HepG2 (cell line): Measurements from ENCODE around the gene FAM110A. TPM values are rescaled to one million over a fixed set of nuclear protein-coding genes. Genes with fewer than 3 reads are reported as not detected.

Experiments used
- CHD4 ChIP-seq: fragments of 200-600 bp; sonication (generic); IDR thresholded peaks from 2 replicates; pipeline ENCODE4 v1.7.0; 2017; ENCODE audit warnings: mild to moderate bottlenecking, low read length, borderline replicate concordance
- EEA1 ChIP-seq: sonication (generic); formaldehyde crosslinking; IDR thresholded peaks from 2 replicates; pipeline ENCODE4 v1.5.1; 2020; ENCODE audit warnings: mild to moderate bottlenecking, missing genetic modification reagents, borderline replicate concordance
- MAFG ChIP-seq: sonication (generic); formaldehyde crosslinking; IDR thresholded peaks from 2 replicates; pipeline ENCODE4 v1.5.1; 2020; ENCODE audit warnings: mild to moderate bottlenecking, missing genetic modification reagents
- MEIS1 ChIP-seq: sonication (generic); formaldehyde crosslinking; IDR thresholded peaks from 2 replicates; pipeline ENCODE4 v1.9.0; 2021; ENCODE audit warnings: mild to moderate bottlenecking, missing genetic modification reagents, moderate library complexity, borderline replicate concordance
- MIER2 ChIP-seq: IDR thresholded peaks from 2 replicates; pipeline ENCODE4 v1.6.1; 2016; ENCODE audit warnings: missing biosample characterization, missing genetic modification reagents
- MTA1 ChIP-seq: sonication (generic); formaldehyde crosslinking; IDR thresholded peaks from 2 replicates; pipeline ENCODE4 v1.4.0; 2020; ENCODE audit warnings: missing genetic modification reagents, mild to moderate bottlenecking, borderline replicate concordance
- MXD4 ChIP-seq: IDR thresholded peaks from 2 replicates; pipeline ENCODE4 v1.6.1; 2016; ENCODE audit warnings: mild to moderate bottlenecking, missing biosample characterization, missing genetic modification reagents
- MZF1 ChIP-seq: sonication (generic); formaldehyde crosslinking; IDR thresholded peaks from 2 replicates; pipeline ENCODE4 v1.8.1; 2023; ENCODE audit warnings: mild to moderate bottlenecking, missing genetic modification reagents, borderline replicate concordance
- PCBP2 ChIP-seq: fragments of 200-400 bp; formaldehyde crosslinking; optimal IDR thresholded peaks from 2 replicates; pipeline ENCODE3; 2018; ENCODE audit warnings: low read length, low read depth; ENCODE audit not compliant: poor library complexity, severe bottlenecking
- SAP130 ChIP-seq: IDR thresholded peaks from 2 replicates; pipeline ENCODE4 v1.6.1; 2016; ENCODE audit warnings: low read depth
- SYNCRIP ChIP-seq: fragments of 200-400 bp; formaldehyde crosslinking; IDR thresholded peaks from 2 replicates; pipeline ENCODE4 v1.6.1; 2018; ENCODE audit warnings: mild to moderate bottlenecking, low read depth, low read length; ENCODE audit not compliant: insufficient read depth
- ZKSCAN5 ChIP-seq: sonication (generic); formaldehyde crosslinking; IDR thresholded peaks from 2 replicates; pipeline ENCODE4 v1.5.1; 2020; ENCODE audit warnings: mild to moderate bottlenecking, missing genetic modification reagents
- ZNF282 ChIP-seq: fragments of 450-650 bp; IDR thresholded peaks from 2 replicates; pipeline ENCODE4 v1.6.1; 2018; ENCODE audit not compliant: partially characterized antibody
- ZNF496 ChIP-seq: sonication (generic); formaldehyde crosslinking; IDR thresholded peaks from 2 replicates; pipeline ENCODE4 v1.8.1; 2023; ENCODE audit warnings: mild to moderate bottlenecking, moderate library complexity, missing genetic modification reagents; ENCODE audit not compliant: insufficient replicate concordance
- ZNF619 ChIP-seq: sonication (generic); formaldehyde crosslinking; IDR thresholded peaks from 2 replicates; pipeline ENCODE4 v1.4.0; 2020; ENCODE audit warnings: mild to moderate bottlenecking, missing genetic modification reagents
- ZNF83 ChIP-seq: sonication (generic); formaldehyde crosslinking; IDR thresholded peaks from 2 replicates; pipeline ENCODE4 v1.4.0; 2020; ENCODE audit warnings: missing genetic modification reagents, mild to moderate bottlenecking, borderline replicate concordance
- ZSCAN12 ChIP-seq: sonication (generic); formaldehyde crosslinking; IDR thresholded peaks from 2 replicates; pipeline ENCODE4 v1.9.0; 2021; ENCODE audit warnings: mild to moderate bottlenecking, missing genetic modification reagents
- polyA plus RNA-seq, 8 experiments: library from polyadenylated mRNA; depleted of rRNA in 3 of 8; stranded (reverse) in 7 of 8; unstranded in 1 of 8; fragments of >200 nt; fragmentation: Illumina TruSeq in 4 of 8; extraction: Trizol in 4 of 8; gene quantifications; 2 replicates each; pipeline versions ENCODE4 v1.2.1 to v1.2.3, GENCODE V29; 2011 to 2016; ENCODE audit warnings: low read depth in 4 of 8, missing spikeins in 1 of 8, mixed read lengths in 1 of 8; ENCODE audit not compliant: insufficient read depth in 1 of 8
- total RNA-seq, 5 experiments: library from RNA; depleted of rRNA; stranded (reverse); fragments of >200 nt; fragmentation: Illumina TruSeq; extraction: Trizol; gene quantifications; 2 replicates each; pipeline ENCODE4 v1.2.3, GENCODE V29; 2016; ENCODE audit warnings: low read depth in 1 of 5
- TF ChIP-seq, protein P1 (sequence below): sonication (generic); formaldehyde crosslinking; IDR thresholded peaks from 2 replicates; pipeline ENCODE4 v1.8.1; 2022; ENCODE audit warnings: low read depth, mild to moderate bottlenecking, missing genetic modification reagents
- TF ChIP-seq, protein P2 (sequence below): sonication (generic); formaldehyde crosslinking; IDR thresholded peaks from 2 replicates; pipeline ENCODE4 v1.4.0; 2020; ENCODE audit warnings: missing genetic modification reagents
- TF ChIP-seq, protein P3 (sequence below): sonication (generic); formaldehyde crosslinking; IDR thresholded peaks from 2 replicates; pipeline ENCODE4 v1.4.0; 2020; ENCODE audit warnings: missing genetic modification reagents
- TF ChIP-seq, protein P4 (sequence below): sonication (generic); formaldehyde crosslinking; IDR thresholded peaks from 2 replicates; pipeline ENCODE4 v1.4.0; 2020; ENCODE audit warnings: mild to moderate bottlenecking, missing genetic modification reagents

The FAM110A gene
- total and polyA plus RNA-seq, 2 of the 13 experiments (the other 11 are each of a cell fraction or from before 2014, with no cell fraction given) = 1.9 TPM

DNA sequence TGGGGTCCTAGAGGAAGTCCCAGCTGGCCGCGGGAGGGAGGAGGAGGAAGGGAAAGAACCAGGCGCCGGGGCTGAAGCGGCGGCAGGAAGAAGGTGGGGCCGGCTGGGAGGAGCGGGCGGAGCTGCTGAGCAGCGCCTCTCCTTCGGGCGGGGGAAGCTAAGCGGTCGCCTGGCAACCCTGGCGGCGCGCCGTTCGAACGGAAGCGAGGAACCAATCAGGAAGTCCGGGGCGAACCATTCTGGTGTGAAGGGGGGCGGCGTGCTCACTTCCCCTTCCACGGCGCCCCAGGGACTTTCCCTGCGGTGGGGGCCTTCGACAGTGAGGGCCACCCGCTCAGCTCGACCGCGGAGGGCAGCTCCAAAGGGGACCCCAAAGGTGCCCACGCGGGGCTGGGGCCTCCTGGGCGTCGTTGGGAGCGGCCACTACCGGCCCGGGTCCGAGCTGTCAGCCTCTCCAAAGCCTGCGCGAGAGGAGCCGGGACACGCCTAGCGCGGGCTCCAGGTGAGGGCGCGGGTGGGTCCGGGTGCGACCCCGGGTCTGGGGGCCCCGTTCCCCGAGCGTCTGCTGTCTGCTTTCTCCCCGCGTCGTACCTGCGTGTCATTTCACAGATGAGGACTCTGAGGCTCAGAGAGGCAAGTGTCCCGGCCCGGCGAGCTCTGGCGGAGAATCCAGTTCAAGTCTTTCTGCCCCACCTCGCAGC, at the start of gene FAM110A (continued):
- TF ChIP-seq, protein P1, sequence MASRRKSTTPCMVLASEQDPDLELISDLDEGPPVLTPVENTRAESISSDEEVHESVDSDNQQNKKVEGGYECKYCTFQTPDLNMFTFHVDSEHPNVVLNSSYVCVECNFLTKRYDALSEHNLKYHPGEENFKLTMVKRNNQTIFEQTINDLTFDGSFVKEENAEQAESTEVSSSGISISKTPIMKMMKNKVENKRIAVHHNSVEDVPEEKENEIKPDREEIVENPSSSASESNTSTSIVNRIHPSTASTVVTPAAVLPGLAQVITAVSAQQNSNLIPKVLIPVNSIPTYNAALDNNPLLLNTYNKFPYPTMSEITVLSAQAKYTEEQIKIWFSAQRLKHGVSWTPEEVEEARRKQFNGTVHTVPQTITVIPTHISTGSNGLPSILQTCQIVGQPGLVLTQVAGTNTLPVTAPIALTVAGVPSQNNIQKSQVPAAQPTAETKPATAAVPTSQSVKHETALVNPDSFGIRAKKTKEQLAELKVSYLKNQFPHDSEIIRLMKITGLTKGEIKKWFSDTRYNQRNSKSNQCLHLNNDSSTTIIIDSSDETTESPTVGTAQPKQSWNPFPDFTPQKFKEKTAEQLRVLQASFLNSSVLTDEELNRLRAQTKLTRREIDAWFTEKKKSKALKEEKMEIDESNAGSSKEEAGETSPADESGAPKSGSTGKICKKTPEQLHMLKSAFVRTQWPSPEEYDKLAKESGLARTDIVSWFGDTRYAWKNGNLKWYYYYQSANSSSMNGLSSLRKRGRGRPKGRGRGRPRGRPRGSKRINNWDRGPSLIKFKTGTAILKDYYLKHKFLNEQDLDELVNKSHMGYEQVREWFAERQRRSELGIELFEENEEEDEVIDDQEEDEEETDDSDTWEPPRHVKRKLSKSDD (CRISPR knock-in tag) = no peak; the same call in 1 of the 2 replicates
- TF ChIP-seq, protein P2, sequence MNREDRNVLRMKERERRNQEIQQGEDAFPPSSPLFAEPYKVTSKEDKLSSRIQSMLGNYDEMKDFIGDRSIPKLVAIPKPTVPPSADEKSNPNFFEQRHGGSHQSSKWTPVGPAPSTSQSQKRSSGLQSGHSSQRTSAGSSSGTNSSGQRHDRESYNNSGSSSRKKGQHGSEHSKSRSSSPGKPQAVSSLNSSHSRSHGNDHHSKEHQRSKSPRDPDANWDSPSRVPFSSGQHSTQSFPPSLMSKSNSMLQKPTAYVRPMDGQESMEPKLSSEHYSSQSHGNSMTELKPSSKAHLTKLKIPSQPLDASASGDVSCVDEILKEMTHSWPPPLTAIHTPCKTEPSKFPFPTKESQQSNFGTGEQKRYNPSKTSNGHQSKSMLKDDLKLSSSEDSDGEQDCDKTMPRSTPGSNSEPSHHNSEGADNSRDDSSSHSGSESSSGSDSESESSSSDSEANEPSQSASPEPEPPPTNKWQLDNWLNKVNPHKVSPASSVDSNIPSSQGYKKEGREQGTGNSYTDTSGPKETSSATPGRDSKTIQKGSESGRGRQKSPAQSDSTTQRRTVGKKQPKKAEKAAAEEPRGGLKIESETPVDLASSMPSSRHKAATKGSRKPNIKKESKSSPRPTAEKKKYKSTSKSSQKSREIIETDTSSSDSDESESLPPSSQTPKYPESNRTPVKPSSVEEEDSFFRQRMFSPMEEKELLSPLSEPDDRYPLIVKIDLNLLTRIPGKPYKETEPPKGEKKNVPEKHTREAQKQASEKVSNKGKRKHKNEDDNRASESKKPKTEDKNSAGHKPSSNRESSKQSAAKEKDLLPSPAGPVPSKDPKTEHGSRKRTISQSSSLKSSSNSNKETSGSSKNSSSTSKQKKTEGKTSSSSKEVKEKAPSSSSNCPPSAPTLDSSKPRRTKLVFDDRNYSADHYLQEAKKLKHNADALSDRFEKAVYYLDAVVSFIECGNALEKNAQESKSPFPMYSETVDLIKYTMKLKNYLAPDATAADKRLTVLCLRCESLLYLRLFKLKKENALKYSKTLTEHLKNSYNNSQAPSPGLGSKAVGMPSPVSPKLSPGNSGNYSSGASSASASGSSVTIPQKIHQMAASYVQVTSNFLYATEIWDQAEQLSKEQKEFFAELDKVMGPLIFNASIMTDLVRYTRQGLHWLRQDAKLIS (CRISPR knock-in tag) = no peak
- TF ChIP-seq, protein P3, sequence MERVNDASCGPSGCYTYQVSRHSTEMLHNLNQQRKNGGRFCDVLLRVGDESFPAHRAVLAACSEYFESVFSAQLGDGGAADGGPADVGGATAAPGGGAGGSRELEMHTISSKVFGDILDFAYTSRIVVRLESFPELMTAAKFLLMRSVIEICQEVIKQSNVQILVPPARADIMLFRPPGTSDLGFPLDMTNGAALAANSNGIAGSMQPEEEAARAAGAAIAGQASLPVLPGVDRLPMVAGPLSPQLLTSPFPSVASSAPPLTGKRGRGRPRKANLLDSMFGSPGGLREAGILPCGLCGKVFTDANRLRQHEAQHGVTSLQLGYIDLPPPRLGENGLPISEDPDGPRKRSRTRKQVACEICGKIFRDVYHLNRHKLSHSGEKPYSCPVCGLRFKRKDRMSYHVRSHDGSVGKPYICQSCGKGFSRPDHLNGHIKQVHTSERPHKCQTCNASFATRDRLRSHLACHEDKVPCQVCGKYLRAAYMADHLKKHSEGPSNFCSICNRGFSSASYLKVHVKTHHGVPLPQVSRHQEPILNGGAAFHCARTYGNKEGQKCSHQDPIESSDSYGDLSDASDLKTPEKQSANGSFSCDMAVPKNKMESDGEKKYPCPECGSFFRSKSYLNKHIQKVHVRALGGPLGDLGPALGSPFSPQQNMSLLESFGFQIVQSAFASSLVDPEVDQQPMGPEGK (CRISPR knock-in tag) = peak; percentile 92
- TF ChIP-seq ZNF496 (CRISPR knock-in tag) (no peak), MEIS1 (peak; percentile 91), ZSCAN12 (CRISPR knock-in tag) (no peak), MTA1 (peak; percentile 78; the same call in 1 of the 2 replicates), ZKSCAN5 (CRISPR knock-in tag) (peak; percentile 81; the same call in 1 of the 2 replicates), SAP130 (CRISPR knock-in tag) (peak; percentile 98), ZNF83 (CRISPR knock-in tag) (no peak), EEA1 (CRISPR knock-in tag) (no peak), MXD4 (CRISPR knock-in tag) (peak; percentile 91), ZNF619 (CRISPR knock-in tag) (peak; percentile 32; the same call in 1 of the 2 replicates), MAFG (CRISPR knock-in tag) (no peak), ZNF282 (no peak), PCBP2 (no peak), MZF1 (CRISPR knock-in tag) (no peak), CHD4 (no peak), MIER2 (CRISPR knock-in tag) (0 out of 2 replicates have a peak, but pooled peaks have one; percentile 10), SYNCRIP (no peak)
- TF ChIP-seq, protein P4, sequence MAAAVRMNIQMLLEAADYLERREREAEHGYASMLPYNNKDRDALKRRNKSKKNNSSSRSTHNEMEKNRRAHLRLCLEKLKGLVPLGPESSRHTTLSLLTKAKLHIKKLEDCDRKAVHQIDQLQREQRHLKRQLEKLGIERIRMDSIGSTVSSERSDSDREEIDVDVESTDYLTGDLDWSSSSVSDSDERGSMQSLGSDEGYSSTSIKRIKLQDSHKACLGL (CRISPR knock-in tag) = peak; percentile 88
